NCI-H1417 (cell line): Measurements from ENCODE around the gene CAPN6.

Source experiments
- DNase-seq, 3 experiments: peaks; one replicate each; lab custom pipeline; 2025; lab: John Stamatoyannopoulos, UW

The CAPN6 gene

DNA sequence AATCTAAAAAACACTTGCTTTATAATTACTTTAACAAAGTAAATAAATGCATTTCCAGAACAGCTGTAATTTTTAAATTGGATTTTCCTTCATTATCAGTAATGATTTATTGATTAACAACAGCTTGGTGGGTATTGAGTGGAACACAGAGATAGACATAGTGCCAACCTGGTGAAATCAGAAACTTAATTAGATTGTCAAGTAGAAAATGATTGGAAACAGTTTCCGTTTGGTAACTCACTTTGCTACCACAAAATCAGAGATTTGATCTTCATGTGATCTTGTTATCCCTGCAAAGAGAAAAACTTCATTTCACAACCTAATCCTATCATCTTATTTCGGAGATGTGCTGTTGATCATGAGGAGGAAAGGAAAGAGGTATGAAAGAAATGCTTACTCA, 70.8 kb downstream of the CAPN6 start:
- no peak for DNase-seq
